ENCODE results near the gene EXOC3L2.
A peak's percentile ranks its signal among the peaks of the same experiment; 100 is the strongest.

Gene EXOC3L2

GRCh38 chr19:45179072-45179891 is 65.9 kb downstream of the EXOC3L2 start:
- no peak for DNase-seq (ENCODE audit: low read depth)

DNA sequence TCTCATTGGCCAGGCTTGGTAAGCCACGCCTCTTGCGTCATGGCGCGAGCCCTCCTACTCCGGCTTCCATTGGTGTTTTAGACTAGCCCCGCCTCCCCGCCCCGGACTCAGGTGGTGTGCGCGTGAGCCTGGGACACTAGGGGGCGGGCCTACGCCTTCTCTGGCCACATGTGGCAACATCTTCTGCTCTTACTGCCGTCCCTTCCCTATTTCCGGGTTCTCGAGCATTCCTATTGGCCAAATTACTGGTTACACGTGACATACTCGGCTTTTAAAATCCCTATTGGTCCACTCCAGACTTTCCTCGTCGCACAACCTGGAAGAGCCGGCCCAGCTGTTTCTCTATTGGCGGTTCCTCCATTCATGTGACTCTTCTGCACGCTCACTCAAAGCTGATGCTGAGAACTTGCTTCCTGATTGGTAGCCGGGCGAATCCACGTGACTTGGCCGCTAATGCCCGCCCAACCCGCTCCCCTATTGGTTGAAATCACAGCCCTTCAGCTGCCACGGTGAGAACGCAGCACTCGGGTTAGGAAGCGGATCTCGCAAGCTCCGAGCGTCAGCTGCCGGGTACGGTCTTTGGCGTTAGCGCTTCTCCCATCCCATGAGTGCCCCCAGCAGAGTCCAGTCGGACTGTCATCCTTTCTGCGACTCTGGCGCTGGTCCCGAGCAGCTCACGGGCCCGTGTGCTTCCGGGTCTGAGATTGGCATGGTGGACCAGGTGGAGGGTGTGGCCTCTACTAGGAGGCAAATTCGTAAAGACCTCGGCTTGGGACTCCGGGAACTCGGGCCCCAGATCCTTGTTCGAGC is 66.7 kb downstream of the EXOC3L2 start, which contains the start of gene BLOC1S3:
Gene BLOC1S3 (plus strand): TSS at position 523 of the 810 bp plus-strand sequence. CDS start 513 bp downstream, outside the sequence.
- DNase-seq (ENCODE audit: low read depth): peak; percentile 99

GRCh38 chr19:45177817-45178261 is 67.4 kb downstream of the EXOC3L2 start, which contains the start of gene TRAPPC6A:
TSS of gene TRAPPC6A (minus strand) at chr19:45178237. CDS start at chr19:45178218, 19 bp downstream.
- no peak for DNase-seq (ENCODE audit: low read depth)

- no peak for DNase-seq (ENCODE audit: low read depth)
Measured at GRCh38 chr19:45175515-45176345, 69.5 kb downstream of the EXOC3L2 start.

DNA sequence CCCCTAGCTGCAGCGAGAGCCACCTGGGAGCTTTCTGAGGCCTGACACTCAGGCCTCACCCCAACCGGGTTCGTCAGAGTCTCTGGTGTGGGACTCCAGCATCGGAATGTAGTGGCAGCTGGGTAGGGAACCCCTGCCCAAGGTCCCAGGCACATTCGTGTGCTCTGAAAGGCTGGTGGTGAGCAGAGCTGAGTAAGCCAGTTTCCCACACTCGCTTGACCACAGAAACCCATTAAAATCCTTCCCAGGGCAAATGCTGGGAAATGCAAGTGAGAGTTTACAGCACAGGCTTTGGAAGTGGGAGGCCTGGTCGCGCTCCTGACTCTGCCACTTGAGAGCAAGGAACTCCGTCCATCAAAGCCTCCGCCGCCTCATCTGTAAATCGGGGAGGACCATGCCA is 71.4 kb downstream of the EXOC3L2 start:
- DNase-seq (ENCODE audit: low read depth): no peak

DNA sequence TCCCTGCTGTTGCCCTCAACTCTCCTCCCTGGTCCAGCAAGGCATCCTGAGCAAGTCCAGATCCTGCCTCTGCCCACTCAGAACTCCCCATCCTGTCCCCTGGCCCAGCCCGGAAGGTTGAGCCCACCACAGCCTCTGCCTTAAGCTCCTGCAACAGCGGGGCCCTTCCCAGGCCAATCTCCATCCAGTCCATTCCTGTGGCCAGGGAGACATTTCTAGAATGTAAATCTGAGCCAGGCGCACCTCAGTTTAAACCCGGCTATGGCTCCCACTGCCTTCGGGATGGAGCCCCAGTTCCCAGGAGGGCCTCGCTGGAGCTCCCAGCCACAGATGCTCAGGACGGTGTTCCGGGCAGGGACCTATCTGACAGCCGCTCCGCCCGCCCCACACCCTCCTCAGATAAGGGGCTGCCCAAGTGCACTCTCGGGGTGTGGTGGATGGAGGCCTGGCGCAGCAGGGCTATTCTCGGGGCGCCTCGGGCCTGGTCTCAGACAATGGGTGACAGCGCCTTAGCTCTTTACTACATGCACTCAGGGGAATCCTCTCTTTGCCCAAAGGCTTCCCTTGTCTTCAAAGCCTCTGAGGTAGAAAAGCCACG is 72.5 kb downstream of the EXOC3L2 start:
- no peak for DNase-seq (ENCODE audit: low read depth)

DNA sequence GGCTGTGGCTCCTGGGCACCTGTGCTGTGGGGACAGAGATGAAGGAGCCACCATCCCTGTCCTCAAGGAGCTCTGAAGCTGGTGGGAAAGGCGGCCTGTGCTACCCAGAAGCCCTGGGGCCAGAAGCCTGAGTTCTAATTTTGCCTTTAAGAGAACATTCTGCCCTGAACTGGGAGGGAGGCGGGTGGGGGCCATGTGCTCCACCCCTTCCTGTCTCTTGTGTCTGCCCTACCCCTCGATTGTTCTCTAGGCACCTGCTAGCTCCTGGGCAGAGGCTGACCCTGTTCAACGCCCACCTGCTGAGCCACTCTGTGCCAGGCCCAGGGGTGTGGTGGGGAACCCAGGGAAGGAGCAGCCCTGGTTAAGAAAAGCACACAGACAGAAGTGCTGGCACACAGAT is 73.0 kb downstream of the EXOC3L2 start:
- DNase-seq (ENCODE audit: low read depth): no peak

DNA sequence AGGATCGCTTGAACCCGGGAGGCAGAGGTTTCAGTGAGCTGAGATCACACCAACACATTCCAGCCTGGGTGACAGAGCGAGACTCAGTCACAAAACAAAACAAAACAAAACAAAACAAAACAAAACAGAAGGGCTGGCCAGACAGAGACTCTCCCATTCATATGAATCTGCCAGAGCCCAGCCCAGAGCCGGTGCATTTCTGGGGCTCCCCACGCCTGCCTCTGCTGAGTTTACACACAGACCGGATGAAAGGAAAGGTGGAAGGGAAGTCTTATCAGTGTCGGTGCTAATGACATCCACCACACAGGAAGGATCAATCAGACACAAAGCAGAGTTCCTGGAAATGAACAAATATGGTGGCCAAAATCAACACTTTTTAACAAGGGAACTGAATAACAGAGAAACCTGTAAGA is 74.0 kb downstream of the EXOC3L2 start:
- DNase-seq (ENCODE audit: low read depth): no peak

DNA sequence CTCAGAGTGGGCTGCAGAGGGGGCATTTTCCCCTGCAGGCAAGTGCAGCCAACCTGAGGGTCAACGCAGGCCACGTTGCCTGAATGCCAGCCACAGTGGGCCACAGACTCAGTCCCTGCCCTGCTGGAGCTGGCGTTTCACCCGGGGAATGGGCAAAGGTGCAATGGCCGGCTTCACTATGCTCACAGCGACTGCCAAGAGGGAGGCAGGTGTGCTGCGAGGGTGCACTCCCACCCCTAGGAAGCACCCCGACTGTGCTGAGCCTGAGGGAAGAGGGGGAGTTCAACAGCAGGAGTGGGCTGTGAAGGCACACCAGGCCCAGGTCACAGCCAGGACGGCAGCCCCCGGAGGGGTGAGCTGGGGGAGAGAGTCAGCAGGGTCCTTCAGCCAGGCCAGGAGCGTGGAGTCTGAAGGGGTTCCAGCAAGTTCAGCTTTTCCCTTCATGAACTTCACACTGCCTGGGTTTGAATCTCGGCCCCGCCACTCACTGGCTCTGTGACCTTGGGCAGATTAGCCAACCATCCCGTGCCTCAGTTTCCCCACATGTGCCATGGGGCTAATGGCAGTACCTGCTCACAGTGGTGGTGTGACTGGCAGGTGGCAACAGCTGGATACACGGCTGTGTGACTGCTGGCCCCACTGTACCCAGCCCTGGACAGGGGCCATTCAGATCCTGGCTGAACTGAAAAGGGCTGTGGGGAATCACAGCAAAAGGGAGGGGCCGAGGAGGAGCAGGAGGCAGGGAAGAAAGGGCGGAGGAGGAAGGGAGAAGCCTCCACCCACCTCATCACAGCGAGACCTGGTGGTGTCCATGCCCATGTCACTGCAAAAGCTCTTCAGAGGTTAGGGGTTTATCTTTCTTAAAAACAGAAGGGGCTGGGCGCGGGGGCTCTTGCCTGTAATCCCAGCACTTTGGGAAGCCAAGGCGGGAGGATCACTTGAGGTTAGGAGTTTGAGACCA is 74.8 kb downstream of the EXOC3L2 start:
- DNase-seq (ENCODE audit: low read depth): no peak

GRCh38 chr19:45169602-45170001 is 75.6 kb downstream of the EXOC3L2 start:
- DNase-seq (ENCODE audit: low read depth): no peak

- no peak for DNase-seq (ENCODE audit: low read depth)
Measured at GRCh38 chr19:45168767-45169351, 76.3 kb downstream of the EXOC3L2 start.

- no peak for DNase-seq (ENCODE audit: low read depth)
Measured at GRCh38 chr19:45166723-45167252, 78.4 kb downstream of the EXOC3L2 start.

GRCh38 chr19:45164577-45165335 is 80.5 kb downstream of the EXOC3L2 start:
- DNase-seq (ENCODE audit: low read depth): peak; percentile 51

DNA sequence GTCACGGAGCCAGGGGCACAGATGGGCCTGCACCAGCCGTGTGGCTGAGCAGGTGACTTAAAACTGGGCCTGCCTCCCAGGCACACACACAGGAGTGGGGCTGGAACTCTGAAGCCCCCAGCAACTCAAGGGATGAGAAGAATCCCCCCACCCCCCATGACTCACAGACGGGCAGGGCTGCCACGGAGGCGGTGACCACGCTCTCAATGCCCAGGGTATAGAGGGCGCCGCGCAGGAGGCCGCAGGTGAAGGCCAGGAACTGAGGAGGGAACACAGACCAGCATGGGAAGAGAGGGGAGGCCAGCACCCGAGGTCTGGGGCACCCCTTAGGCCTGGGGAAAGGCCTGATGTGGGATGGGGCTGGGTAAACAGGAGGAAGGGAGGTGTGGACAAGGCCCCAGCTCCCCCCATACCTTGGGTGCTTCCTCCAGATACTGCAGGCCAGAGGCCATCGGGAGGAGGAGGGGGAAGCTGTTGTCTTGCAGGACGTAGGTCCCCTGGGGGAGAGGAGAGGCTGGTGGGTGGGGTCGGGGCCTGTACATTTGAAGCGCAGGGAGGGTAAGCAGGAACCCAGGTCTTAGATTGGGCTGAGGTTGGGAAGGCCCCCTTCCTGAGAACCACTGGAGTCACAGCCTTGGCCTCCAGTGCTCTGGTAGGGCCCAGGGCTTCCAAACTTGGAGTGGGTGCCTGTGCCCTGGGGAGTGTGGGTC is 81.3 kb downstream of the EXOC3L2 start:
- no peak for DNase-seq (ENCODE audit: low read depth)

- DNase-seq (ENCODE audit: low read depth): no peak
Measured at GRCh38 chr19:45163156-45163555, 82.1 kb downstream of the EXOC3L2 start.

- no peak for DNase-seq (ENCODE audit: low read depth)
Measured at GRCh38 chr19:45162608-45163143, 82.5 kb downstream of the EXOC3L2 start.
